22Rv1 (cell line): ENCODE results near the gene RND1.
"Not testable (repeated sequence)": the region's sequence is repeated elsewhere in the genome, so short reads cannot be mapped to it uniquely, and the experiment has no call there.

Experiments used
- CTCF ChIP-seq: fragments of 450-650 bp; IDR thresholded peaks from 2 replicates; pipeline ENCODE4 v1.5.1; 2017; ENCODE audit warnings: mild to moderate bottlenecking
- ZFX ChIP-seq: fragments of 450-650 bp; IDR thresholded peaks from 2 replicates; pipeline ENCODE4 v1.6.1; 2017; ENCODE audit warnings: antibody characterized with exemption, borderline replicate concordance

GRCh38 chr12:48909698-48910097, 44.0 kb upstream of the RND1 start:
- TF ChIP-seq CTCF, ZFX: not testable (repeated sequence)
